Femur (tissue), 1 donor: ENCODE results near the gene AP1AR.
"Not testable (repeated sequence)": the region's sequence is repeated elsewhere in the genome, so short reads cannot be mapped to it uniquely, and the experiment has no call there.

ENCODE experiments used
- DNase-seq: peaks from one replicate; pipeline ENCODE4 v3.0.0-alpha.2; 2017

Gene AP1AR

GRCh38 chr4:112279025-112279881, 47.7 kb downstream of the AP1AR start:
- DNase-seq = no peak

- no peak for DNase-seq
Measured at GRCh38 chr4:112279882-112280315, 48.3 kb downstream of the AP1AR start.

- no peak for DNase-seq
Measured at GRCh38 chr4:112280386-112281056, 48.9 kb downstream of the AP1AR start.

- not testable (repeated sequence) for DNase-seq
Measured at GRCh38 chr4:112281895-112282398, 50.4 kb downstream of the AP1AR start.

- no peak for DNase-seq
Measured at GRCh38 chr4:112282860-112283667, 51.5 kb downstream of the AP1AR start.

- DNase-seq = no peak
Measured at GRCh38 chr4:112284166-112284565, 52.6 kb downstream of the AP1AR start.

GRCh38 chr4:112284662-112285411, 53.2 kb downstream of the AP1AR start:
- DNase-seq = peak; percentile 28

GRCh38 chr4:112287258-112287989, 55.8 kb downstream of the AP1AR start:
- no peak for DNase-seq

GRCh38 chr4:112288455-112288854, 56.9 kb downstream of the AP1AR start:
- DNase-seq = no peak

GRCh38 chr4:112289407-112290253, 58.0 kb downstream of the AP1AR start:
- DNase-seq = no peak

- DNase-seq = no peak
Measured at GRCh38 chr4:112290341-112290740, 58.8 kb downstream of the AP1AR start.

GRCh38 chr4:112296949-112297880, 65.6 kb downstream of the AP1AR start, which contains the start of gene ALPK1:
TSS of gene ALPK1 (plus strand) at chr4:112297369.
- DNase-seq = no peak

- no peak for DNase-seq
Measured at GRCh38 chr4:112299721-112300120, 68.1 kb downstream of the AP1AR start.

GRCh38 chr4:112302320-112303274, 71.0 kb downstream of the AP1AR start:
- DNase-seq = no peak

- DNase-seq = not testable (repeated sequence)
Measured at GRCh38 chr4:112305477-112305876, 73.9 kb downstream of the AP1AR start.

GRCh38 chr4:112309263-112309791, 77.7 kb downstream of the AP1AR start:
- not testable (repeated sequence) for DNase-seq

GRCh38 chr4:112311516-112311915, 79.9 kb downstream of the AP1AR start:
- no peak for DNase-seq
